Tibial nerve (tissue), 4 donors: Measurements from ENCODE around the gene TRABD2B.

Experiments
- CTCF ChIP-seq, 5 experiments: fragments of 200-600 bp in 3 of 5; fragments of 450-650 bp in 2 of 5; sonication (generic) in 3 of 5; IDR thresholded peaks; one replicate each; pipeline ENCODE4 v1.5.1; 2016 to 2019; ENCODE audit warnings: antibody characterized with exemption in 5 of 5, mild to moderate bottlenecking in 3 of 5, moderate library complexity in 2 of 5
- EP300 ChIP-seq, 2 donors: sonication (generic); formaldehyde crosslinking; IDR thresholded peaks; one replicate each; pipeline ENCODE4 v1.6.1; 2017; ENCODE audit warnings: antibody characterized with exemption in 2 of 2, mild to moderate bottlenecking in 1 of 2

GRCh38 chr1:47871799-47872353, 125.3 kb downstream of the TRABD2B start:
- TF ChIP-seq CTCF (IDR thresholded peaks at IDR 0.05) = no peak
- TF ChIP-seq EP300 (IDR thresholded peaks at IDR 0.05) = no peak
